HG03108 (cell line): Measurements from ENCODE around the gene MID2.
"Not testable (repeated sequence)": the region's sequence is repeated elsewhere in the genome, so short reads cannot be mapped to it uniquely, and the experiment has no call there.

Experiments
- ATAC-seq: cut with Tn5 transposase; IDR thresholded peaks from one replicate; pipeline ENCODE4 v1.9.1; 2021; ENCODE audit warnings: moderate library complexity; ENCODE audit not compliant: unreplicated experiment

The MID2 gene

DNA sequence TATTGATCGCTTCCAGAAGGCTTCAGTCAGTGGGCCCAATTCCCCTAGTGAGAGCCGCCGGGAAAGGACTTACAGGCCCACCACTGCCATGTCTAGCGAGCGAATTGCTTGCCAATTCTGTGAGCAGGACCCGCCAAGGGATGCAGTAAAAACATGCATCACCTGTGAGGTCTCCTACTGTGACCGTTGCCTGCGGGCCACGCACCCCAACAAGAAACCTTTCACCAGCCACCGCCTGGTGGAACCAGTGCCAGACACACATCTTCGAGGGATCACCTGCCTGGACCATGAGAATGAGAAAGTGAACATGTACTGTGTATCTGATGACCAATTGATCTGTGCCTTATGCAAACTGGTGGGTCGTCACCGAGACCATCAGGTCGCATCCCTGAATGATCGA is 15.3 kb downstream of the MID2 start:
- ATAC-seq: no peak

GRCh38 chrX:107842715-107843400 is 17.2 kb downstream of the MID2 start:
- ATAC-seq: no peak

DNA sequence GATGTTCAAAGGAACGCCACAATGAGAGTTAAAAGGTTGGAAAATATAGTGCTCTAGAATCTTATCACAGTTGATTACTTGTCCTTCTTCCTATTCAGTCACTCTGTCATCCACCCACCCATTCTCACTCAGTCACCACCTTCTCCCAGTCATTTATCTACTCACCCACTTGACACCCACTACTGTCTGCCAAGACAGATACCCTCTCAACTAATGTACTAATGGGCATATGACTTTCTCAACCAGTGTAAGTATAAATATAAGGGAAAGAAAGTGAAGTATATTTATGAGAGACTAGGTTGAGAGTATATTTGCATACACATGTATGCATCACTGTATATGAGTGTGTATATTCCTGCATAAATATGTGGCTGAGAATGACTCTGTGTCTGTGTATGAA is 20.0 kb downstream of the MID2 start:
- no peak for ATAC-seq

DNA sequence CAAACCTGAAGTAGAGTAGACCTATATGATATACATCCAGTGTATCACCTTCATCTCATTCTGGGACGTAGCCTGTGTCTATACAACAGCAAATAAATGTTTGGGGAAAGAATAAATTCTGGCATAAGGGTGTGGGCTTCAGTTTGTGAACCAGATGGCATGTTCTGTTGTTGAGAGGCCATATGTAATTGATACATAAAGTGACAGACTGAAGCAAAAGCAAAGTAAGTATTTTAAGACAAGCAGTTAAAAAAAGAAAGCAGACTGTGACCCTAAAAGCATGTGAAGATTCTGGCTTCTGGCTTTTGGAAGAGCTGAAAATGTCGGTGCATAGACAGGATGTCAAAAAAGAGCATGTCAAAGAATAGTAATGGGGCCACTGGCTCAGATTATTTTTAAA is 22.9 kb downstream of the MID2 start:
- ATAC-seq: no peak

DNA sequence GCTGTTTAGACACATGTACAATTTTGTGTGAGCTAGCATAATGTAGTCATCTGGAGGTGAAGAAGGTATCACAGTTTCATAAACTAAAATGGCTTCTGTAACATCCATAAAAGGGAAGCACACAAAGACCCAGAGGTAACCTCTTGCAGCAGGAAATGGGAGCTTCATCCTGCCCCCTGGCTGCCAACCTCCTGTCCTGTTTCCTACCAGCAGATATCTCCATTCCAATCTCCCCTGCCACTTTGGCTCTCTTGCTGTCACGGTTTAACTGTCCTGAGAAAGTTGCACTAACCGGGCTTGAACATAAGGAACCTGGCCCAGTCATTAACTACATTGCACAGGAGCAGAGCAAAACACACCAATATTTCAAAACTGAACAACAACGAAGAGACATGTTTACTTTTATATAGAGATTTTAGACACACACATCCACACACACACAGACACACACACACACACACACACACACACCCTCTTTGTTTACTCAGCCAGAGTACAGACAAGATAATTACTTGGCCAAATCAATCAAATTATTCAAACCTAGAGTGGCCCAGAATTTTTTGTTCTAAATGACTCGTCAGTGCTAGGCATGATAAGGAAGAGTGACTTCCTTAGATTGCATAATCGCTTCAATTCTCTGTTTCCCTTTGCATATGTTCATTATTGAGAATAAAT is 24.2 kb downstream of the MID2 start:
- ATAC-seq: no peak

DNA sequence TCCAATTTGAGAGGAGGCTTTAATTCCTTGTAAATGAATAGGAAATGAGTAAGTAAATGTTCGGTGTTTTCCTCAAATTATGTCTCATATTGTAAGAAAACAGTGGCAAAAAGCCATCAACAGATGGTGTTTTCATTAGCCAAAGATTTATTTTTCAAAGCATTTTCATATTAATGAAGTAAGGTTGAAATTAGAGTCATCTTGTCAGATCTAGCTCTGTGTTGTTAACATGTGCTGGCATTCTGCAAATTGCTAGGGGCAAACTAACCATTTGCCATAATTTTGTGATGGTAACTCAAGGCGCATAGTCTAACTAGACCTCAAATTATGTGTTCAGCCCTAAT is 24.7 kb downstream of the MID2 start:
- no peak for ATAC-seq

DNA sequence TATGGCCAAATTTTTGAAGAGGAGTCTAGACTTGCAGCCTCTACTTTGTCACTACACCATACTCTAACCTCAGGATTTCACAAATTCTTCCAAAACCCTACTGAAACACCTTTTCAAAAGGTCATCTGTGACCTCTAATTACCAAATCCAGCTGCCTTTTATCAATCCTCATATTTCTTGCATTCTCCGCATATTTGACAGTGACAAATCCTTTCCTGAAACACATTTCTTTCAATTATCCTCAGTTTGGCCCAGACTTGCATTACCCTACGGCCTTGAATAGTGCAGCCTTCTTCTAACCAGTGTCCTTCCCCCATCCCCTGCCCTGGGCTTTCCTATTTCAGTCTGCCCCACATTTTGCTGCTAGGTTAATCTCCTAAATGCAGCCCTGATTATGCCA is 25.5 kb downstream of the MID2 start:
- ATAC-seq: no peak

- ATAC-seq: not testable (repeated sequence)
These were observed 26.0 kb downstream of the MID2 start for GRCh38 chrX:107851665-107852064.

DNA sequence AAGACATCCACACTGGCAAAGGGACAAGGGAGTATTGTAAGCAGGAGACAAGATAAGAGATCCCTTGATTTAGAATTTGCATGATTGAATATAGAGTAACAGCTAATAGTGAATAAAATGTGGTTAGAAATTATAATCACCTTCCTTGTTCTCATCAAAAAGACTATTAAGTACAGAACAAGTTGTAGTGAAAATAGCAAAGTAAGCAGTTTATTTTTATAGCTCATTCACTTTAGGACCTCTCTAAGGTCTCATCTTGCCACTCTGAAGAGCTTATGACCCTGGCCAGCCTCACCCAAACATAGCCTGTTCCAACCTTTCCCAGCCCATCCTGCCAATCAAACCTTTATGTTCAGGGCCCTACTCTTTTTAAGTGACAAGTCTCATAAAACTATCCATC is 30.6 kb downstream of the MID2 start:
- ATAC-seq: no peak

- ATAC-seq: not testable (repeated sequence)
These were observed 31.4 kb downstream of the MID2 start for GRCh38 chrX:107857041-107857440.

DNA sequence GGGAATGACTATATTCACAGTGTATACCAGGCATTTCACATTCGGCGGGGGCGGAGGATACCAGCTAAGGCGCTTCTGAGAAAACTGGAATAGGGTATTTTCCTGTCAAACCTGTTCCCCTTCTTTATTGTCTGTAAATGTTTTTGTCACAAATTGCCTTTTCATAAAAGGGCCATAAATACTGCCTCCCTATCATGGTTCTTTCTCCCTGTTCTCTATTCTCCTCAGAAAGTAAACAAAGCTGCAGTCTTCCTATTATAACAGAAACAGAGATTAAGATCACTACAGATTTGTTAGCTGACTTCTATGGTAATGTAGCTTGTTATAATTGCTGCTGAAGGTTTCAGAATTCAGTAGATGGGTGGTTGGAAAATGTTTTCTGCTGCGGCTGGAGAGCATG is 32.2 kb downstream of the MID2 start:
- ATAC-seq: no peak

DNA sequence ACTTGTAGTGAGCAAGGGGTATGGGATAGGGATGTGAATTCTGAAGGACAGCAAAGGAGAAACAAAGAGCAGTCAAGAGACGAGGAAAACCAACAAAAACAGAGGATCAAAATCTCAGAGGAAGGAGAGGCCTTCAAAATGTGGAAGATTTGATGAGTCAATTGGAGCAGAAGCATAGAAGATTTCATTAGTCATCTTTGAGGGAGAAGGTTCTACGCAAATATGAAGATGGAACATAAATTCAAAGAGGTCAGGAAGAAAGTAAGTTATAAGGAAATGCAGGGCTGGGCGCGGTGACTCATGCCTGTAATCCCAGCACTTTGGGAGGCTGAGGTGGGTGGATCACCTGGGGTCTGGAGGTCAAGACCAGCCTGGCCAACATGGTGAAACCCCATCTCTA is 35.4 kb downstream of the MID2 start:
- no peak for ATAC-seq

GRCh38 chrX:107871136-107871535 is 45.5 kb downstream of the MID2 start:
- ATAC-seq: no peak

- ATAC-seq: no peak
These were observed 52.4 kb downstream of the MID2 start for GRCh38 chrX:107878106-107878505.

- ATAC-seq: no peak
These were observed 54.5 kb downstream of the MID2 start for GRCh38 chrX:107880054-107880610.

DNA sequence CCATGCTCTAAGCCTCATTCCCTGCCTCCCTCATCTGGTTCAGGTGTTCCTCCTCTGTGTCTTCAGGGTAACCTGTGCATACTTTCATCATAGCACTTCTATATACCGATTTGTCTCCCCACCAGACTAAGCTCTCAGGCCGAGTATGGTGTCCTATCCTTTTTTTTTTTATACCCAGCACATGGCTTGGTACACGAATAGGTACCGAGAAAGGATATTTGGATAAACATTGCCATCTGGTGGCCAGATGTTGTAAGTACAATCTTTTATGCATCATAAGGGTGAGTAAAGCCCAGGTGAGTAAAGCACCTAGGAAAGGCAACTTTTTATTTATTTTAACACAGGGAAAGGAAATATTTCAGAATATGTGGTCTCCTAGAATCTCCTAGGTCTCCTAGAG is 68.4 kb downstream of the MID2 start:
- no peak for ATAC-seq

DNA sequence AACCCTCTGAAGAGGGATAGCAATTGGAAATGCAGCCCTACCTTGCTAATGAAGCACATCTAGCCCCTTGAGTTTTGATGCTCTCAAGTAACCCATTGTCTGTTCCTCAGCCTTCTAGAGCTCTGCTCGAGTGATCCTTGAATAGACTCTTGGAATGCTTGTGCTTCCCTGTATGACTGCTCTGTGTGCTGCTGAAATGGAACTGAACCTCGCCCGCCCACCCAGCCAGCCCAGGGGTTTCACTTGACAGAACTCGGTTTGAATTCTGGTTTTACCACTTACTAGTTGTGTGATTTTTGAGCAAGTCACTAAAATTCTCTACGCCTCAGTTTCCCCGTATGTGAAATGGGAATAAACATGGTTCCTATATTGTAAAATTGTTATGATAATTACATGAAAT is 77.1 kb downstream of the MID2 start:
- no peak for ATAC-seq

DNA sequence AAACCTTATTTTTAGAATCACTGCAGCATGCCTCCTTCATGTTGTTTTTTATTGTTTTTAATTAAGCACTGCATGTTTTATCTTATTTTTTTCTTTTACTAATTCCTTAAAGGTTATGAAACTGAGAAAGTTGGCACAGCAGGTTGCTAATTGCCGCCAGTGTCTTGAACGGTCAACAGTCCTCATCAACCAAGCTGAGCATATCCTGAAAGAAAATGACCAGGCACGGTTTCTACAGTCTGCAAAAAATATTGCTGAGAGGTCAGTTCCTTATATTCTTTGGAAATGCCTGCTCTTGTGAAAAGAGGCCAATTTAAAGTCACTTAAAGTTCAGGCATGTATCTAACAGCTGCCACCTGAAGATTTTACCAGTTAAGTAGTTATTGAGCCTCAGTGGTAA is 79.7 kb downstream of the MID2 start:
- no peak for ATAC-seq

- no peak for ATAC-seq
These were observed 98.6 kb downstream of the MID2 start for GRCh38 chrX:107924136-107924746.

GRCh38 chrX:107934262-107934661 is 108.6 kb downstream of the MID2 start:
- no peak for ATAC-seq

- no peak for ATAC-seq
These were observed 109.5 kb downstream of the MID2 start for GRCh38 chrX:107935200-107935599.
